PC-9 (cell line): ENCODE measurements around the gene POU3F1. TPM values are rescaled to one million over a fixed set of nuclear protein-coding genes. Genes with fewer than 3 reads are reported as not detected.

Experiments
- BruUV-seq: library from RNA; stranded (reverse); fragments of 400-500 nt; replicated peaks from 2 replicates; lab custom pipeline; 2021; lab: Mats Ljungman, UMichigan
- CTCF ChIA-PET: fragments of 300-600 bp; sonication (Branson Sonifier 250); formaldehyde crosslinking; loops from one replicate; lab custom pipeline; 2022; ENCODE audit warnings: antibody characterized with exemption; lab: Charles Lee
- POLR2A ChIA-PET: fragments of 300-600 bp; sonication (Branson Sonifier 250); formaldehyde crosslinking; loops from one replicate; lab custom pipeline; 2022; ENCODE audit warnings: antibody characterized with exemption; ENCODE audit not compliant: unreplicated experiment; lab: Charles Lee
- DNase-seq, 2 experiments: peaks; one replicate each; pipeline versions ENCODE4 v3.0.0 to v3.0.0-alpha.2; 2015 to 2022; ENCODE audit warnings: mixed read lengths in 1 of 2
- H2AFZ ChIP-seq: fragments of 200-600 bp; sonication (generic); 2 replicates; pipeline ENCODE4 v1.8.1; 2017; ENCODE audit warnings: antibody characterized with exemption
- H3F3A ChIP-seq: fragments of 200-600 bp; sonication (generic); 2 replicates; pipeline ENCODE4 v1.8.1; 2017; ENCODE audit warnings: antibody characterized with exemption, mild to moderate bottlenecking, low read depth; ENCODE audit not compliant: insufficient read depth
- H3K27ac ChIP-seq: fragments of 200-600 bp; sonication (generic); 2 replicates; pipeline ENCODE4 v1.6.1; 2016; ENCODE audit warnings: mixed run types
- H3K27me3 ChIP-seq: fragments of 200-600 bp; sonication (generic); 2 replicates; pipeline ENCODE4 v1.6.1; 2016; ENCODE audit warnings: low read depth, mixed run types; ENCODE audit not compliant: insufficient read depth
- H3K36me3 ChIP-seq: fragments of 200-600 bp; sonication (generic); 2 replicates; pipeline ENCODE4 v1.6.1; 2016; ENCODE audit warnings: low read depth, mixed run types
- H3K4me1 ChIP-seq: fragments of 200-600 bp; sonication (generic); replicated peaks from 2 replicates; pipeline ENCODE4 v1.6.1; 2016; ENCODE audit warnings: mixed run types; ENCODE audit not compliant: insufficient read depth
- H3K4me2 ChIP-seq: fragments of 200-600 bp; sonication (generic); 2 replicates; pipeline ENCODE4 v1.6.1; 2017; ENCODE audit warnings: mixed run types
- H3K4me3 ChIP-seq: fragments of 200-600 bp; sonication (generic); 2 replicates; pipeline ENCODE4 v1.6.1; 2016; ENCODE audit warnings: mixed run types
- H3K79me2 ChIP-seq: fragments of 200-600 bp; sonication (generic); 2 replicates; pipeline ENCODE4 v1.6.1; 2017; ENCODE audit warnings: low read depth, mixed run types
- H3K9me2 ChIP-seq: fragments of 200-600 bp; sonication (generic); 2 replicates; pipeline ENCODE4 v1.8.1; 2017; ENCODE audit warnings: mild to moderate bottlenecking; ENCODE audit not compliant: insufficient read depth
- H3K9me3 ChIP-seq: fragments of 200-600 bp; sonication (generic); 2 replicates; pipeline ENCODE4 v1.8.1; 2016; ENCODE audit warnings: low read depth; ENCODE audit not compliant: insufficient read depth
- H4K20me1 ChIP-seq: fragments of 200-600 bp; sonication (generic); 2 replicates; pipeline ENCODE4 v1.8.1; 2017; ENCODE audit not compliant: insufficient read depth
- CTCF ChIP-seq: fragments of 200-600 bp; sonication (generic); conservative IDR thresholded peaks from 2 replicates; pipeline ENCODE4 v1.6.1; 2017; ENCODE audit warnings: mixed run types, antibody characterized with exemption, mild to moderate bottlenecking, moderate library complexity
- EZH2 ChIP-seq: fragments of 200-600 bp; sonication (generic); IDR thresholded peaks from 2 replicates; pipeline ENCODE4 v1.8.0; 2017; ENCODE audit warnings: antibody characterized with exemption, low read depth
- intact Hi-C: fragments of 100-400 bp; cut with micrococcal nuclease; formaldehyde crosslinking; loops from one replicate; pipeline ENCODE4 v1.10.0; 2022; ENCODE audit not compliant: unreplicated experiment
- total RNA-seq: library from RNA; stranded (reverse); gene quantifications from 2 replicates; pipeline ENCODE4 v1.2.3, GENCODE V29; 2021

Gene POU3F1
- total RNA-seq, 1 experiment from 2014 or later: not detected

DNA sequence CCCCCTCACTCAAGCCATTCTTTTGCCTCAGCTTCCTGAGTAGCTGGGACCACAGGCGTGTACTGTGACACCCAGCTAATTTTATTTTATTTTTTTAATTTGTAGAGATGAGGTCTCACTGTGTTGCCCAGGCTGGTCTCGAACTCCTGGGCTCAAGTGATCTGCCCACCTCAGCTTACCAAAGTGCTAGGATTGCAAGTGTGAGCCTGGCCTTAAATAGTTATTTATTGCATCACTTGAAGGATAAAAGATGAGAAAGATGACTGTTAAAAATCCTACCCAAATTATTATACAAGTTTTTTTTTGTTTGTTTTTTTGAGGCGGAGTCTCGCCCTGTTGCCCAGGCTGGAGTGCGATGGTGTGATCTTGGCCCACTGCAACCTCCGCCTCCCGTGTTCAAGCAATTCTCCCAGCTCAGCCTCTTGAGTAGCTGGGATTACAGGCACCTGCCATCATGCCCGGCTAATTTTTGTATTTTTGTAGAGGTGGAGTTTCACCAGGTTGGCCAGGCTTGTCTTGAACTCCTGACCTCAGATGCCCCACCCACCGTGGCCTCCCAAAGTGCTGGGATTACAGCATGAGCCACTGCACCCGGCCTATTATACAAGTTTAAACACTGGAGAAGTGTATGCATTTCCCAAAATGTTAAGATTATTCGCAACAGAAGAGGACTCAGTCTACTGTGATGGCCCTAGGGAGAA, 31.7 kb downstream of the POU3F1 start:
- Histone ChIP-seq H3K4me2 (peak overlapping the region; percentile 93; the same call in 1 of the 2 replicates), H3K27me3 (no peaks in the 10 kb centered on the region), H3K9me3 (no peaks in the 10 kb centered on the region), H3K4me1 (peaks cover 15% of the 10 kb centered on the region), H4K20me1 (peaks cover 5% of the 10 kb centered on the region; the same call in 1 of the 2 replicates), H3K79me2 (peaks cover 42% of the 10 kb centered on the region), H3K36me3 (peaks cover 25% of the 10 kb centered on the region), H3K4me3 (no peak overlapping the region), H2AFZ (no peak overlapping the region), H3F3A (peaks cover 18% of the 10 kb centered on the region; the same call in 1 of the 2 replicates), H3K9me2 (no peaks in the 10 kb centered on the region), H3K27ac (no peak overlapping the region)
- no TSS peak for BruUV-seq
- TF ChIP-seq CTCF (no peak), EZH2 (no peak)
- ChIA-PET POLR2A (no interaction called here), CTCF (no interaction called here)
- intact Hi-C loops: no loop called here
- DNase-seq: no peak

- Histone ChIP-seq H3K9me2 (no peaks in the 10 kb centered on the region), H3F3A (peaks cover 18% of the 10 kb centered on the region; the same call in 1 of the 2 replicates), H3K79me2 (peaks cover 42% of the 10 kb centered on the region), H3K4me1 (peaks cover 15% of the 10 kb centered on the region), H3K27me3 (no peaks in the 10 kb centered on the region), H3K36me3 (peaks cover 20% of the 10 kb centered on the region), H3K4me3 (peak overlapping the region; percentile 69; the same call in 1 of the 2 replicates), H4K20me1 (peaks cover 5% of the 10 kb centered on the region; the same call in 1 of the 2 replicates), H3K9me3 (no peaks in the 10 kb centered on the region), H3K27ac (no peak overlapping the region), H3K4me2 (peak overlapping the region; percentile 93), H2AFZ (no peak overlapping the region)
- TF ChIP-seq CTCF: no peak
- TF ChIP-seq EZH2: no peak
- CTCF ChIA-PET: interaction anchor here (0.5 to 0.8 kb wide), 2 partner anchors 25 to 206 kb away, joined by 3 to 5 read pairs; partner anchors contain the start of genes SF3A3 and YRDC
- POLR2A ChIA-PET: no interaction called here
- DNase-seq: no peak
- intact Hi-C loops: no loop called here
- BruUV-seq: no TSS peak
Observed at GRCh38 chr1:38014171-38014570, 32.4 kb downstream of the POU3F1 start.

- Histone ChIP-seq H3K9me3 (no peaks in the 10 kb centered on the region), H3K4me1 (peaks cover 15% of the 10 kb centered on the region), H3K27ac (peak overlapping the region; percentile 73), H3K27me3 (no peaks in the 10 kb centered on the region), H3K9me2 (no peaks in the 10 kb centered on the region), H4K20me1 (peaks cover 5% of the 10 kb centered on the region; the same call in 1 of the 2 replicates), H2AFZ (peak overlapping the region; percentile 88), H3F3A (peaks cover 13% of the 10 kb centered on the region; the same call in 1 of the 2 replicates), H3K36me3 (peaks cover 16% of the 10 kb centered on the region; the same call in 1 of the 2 replicates), H3K4me2 (peak overlapping the region; percentile 93), H3K4me3 (peak overlapping the region; percentile 69), H3K79me2 (peaks cover 42% of the 10 kb centered on the region)
- TF ChIP-seq EZH2 (no peak), CTCF (no peak)
- CTCF ChIA-PET: interaction anchor here (0.6 to 0.7 kb wide), 3 partner anchors 251 to 1180 kb away, joined by 3 to 9 read pairs (median 3); no protein-coding TSS in a partner anchor
- POLR2A ChIA-PET: interaction anchor here (0.7 kb wide), 1 partner anchor 1337 kb away, joined by 9 read pairs; no protein-coding TSS in a partner anchor
- DNase-seq: no peak
- BruUV-seq: TSS peak; percentile 65
- intact Hi-C loops: loop anchor here (2.0 kb wide), 1 partner anchor 320 kb away; the partner anchor contains the start of gene CDCA8
Observed at GRCh38 chr1:38013227-38013622, 33.4 kb downstream of the POU3F1 start.
